Upper lobe of right lung (tissue), 1 donor: ENCODE measurements around the gene DPP7. TPM values are rescaled to one million over a fixed set of nuclear protein-coding genes. Genes with fewer than 3 reads are reported as not detected.
A peak's percentile ranks its signal among the peaks of the same experiment; 100 is the strongest.

Source experiments
- ATAC-seq: fragments of 200-7000 bp; cut with Tn5 transposase; one replicate; pipeline ENCODE4 v1.9.1; 2020; ENCODE audit warnings: mild to moderate bottlenecking, moderate library complexity
- DNase-seq: peaks from one replicate; pipeline ENCODE4 v3.0.0-alpha.2; 2020
- H3K27ac ChIP-seq: fragments of 200-600 bp; one replicate; pipeline ENCODE4 v1.8.0; 2022
- H3K27me3 ChIP-seq: fragments of 200-600 bp; one replicate; pipeline ENCODE4 v1.8.0; 2022; ENCODE audit warnings: mild to moderate bottlenecking
- H3K36me3 ChIP-seq: fragments of 200-600 bp; one replicate; pipeline ENCODE4 v1.8.0; 2022
- H3K4me1 ChIP-seq: fragments of 200-600 bp; one replicate; pipeline ENCODE4 v1.8.0; 2022
- H3K4me3 ChIP-seq: fragments of 200-600 bp; one replicate; pipeline ENCODE4 v1.8.0; 2022; ENCODE audit warnings: mild to moderate bottlenecking
- H3K9me3 ChIP-seq: fragments of 200-600 bp; one replicate; pipeline ENCODE4 v1.8.0; 2022
- intact Hi-C: fragments of 100-400 bp; cut with DNase I; formaldehyde crosslinking; loops from one replicate; pipeline ENCODE4 v1.11.0; 2022
- total RNA-seq: library from RNA; stranded (reverse); fragmentation: NEBNext Ultra II Directional; extraction: Animal tissue kit (Norgen Biotek cat#: 25700); gene quantifications from one replicate; pipeline ENCODE4 v1.2.1, GENCODE V29; 2021
- TF ChIP-seq, protein P1 (sequence below): fragments of 200-600 bp; IDR thresholded peaks from one replicate; pipeline ENCODE4 v1.8.0; 2022; ENCODE audit warnings: antibody characterized with exemption
- donor health status: DM: no; HTN: yes; CAD: no; lungs with severe emphysema.

DPP7 gene
- total RNA-seq, 1 donor from 2014 or later, result 183 TPM

DNA sequence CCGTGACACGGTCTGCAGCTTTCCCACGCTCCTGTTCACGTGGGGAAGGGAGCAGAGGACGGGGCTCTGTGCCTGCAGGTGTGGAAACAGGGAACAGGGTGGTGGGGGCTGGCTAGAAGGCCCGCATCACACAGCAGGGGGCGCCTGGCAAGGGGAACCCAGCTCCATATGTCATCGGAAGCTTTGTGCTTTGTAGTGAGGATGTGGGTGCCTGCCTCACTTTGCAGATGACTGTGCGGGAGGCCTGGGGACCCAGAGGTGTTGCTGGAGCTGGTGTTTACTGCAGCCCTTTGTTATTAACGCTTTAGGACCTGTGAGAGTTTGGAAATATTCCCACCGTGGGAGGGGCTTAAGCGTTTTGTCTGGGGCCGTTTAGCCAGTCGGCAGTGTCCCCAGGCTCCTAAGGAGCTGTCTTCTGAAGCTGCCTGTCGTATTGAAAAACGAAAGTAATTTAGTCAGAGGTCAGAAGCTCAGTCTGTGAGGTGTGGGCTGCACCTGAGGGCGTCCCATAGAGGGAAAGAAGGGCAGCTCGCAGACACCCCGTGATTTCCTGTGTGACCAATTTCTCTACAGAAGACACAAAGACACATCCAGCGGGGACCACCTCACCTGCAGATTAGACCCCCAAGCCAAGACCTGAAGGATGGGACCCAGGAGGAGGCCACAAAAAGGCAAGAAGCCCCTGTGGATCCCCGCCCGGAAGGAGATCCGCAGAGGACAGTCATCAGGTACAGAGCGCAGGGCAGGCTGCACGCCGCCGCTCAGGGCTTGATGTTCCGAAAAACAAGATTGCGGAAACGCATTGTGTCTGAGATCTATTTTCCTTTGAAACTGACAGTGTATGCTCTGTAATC is 18.6 kb downstream of the DPP7 start:
- DNase-seq (peak; percentile 67), ATAC-seq (peak; percentile 55)
- TF ChIP-seq, protein P1, sequence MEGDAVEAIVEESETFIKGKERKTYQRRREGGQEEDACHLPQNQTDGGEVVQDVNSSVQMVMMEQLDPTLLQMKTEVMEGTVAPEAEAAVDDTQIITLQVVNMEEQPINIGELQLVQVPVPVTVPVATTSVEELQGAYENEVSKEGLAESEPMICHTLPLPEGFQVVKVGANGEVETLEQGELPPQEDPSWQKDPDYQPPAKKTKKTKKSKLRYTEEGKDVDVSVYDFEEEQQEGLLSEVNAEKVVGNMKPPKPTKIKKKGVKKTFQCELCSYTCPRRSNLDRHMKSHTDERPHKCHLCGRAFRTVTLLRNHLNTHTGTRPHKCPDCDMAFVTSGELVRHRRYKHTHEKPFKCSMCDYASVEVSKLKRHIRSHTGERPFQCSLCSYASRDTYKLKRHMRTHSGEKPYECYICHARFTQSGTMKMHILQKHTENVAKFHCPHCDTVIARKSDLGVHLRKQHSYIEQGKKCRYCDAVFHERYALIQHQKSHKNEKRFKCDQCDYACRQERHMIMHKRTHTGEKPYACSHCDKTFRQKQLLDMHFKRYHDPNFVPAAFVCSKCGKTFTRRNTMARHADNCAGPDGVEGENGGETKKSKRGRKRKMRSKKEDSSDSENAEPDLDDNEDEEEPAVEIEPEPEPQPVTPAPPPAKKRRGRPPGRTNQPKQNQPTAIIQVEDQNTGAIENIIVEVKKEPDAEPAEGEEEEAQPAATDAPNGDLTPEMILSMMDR, result peak; percentile 20
- intact Hi-C loops, result no loop called here
- Histone ChIP-seq H3K27me3 (no peaks in the 10 kb centered on the region), H3K36me3 (peaks cover 69% of the 10 kb centered on the region), H3K27ac (no peak overlapping the region), H3K4me3 (no peak overlapping the region), H3K4me1 (no peaks in the 10 kb centered on the region), H3K9me3 (no peaks in the 10 kb centered on the region)

DNA sequence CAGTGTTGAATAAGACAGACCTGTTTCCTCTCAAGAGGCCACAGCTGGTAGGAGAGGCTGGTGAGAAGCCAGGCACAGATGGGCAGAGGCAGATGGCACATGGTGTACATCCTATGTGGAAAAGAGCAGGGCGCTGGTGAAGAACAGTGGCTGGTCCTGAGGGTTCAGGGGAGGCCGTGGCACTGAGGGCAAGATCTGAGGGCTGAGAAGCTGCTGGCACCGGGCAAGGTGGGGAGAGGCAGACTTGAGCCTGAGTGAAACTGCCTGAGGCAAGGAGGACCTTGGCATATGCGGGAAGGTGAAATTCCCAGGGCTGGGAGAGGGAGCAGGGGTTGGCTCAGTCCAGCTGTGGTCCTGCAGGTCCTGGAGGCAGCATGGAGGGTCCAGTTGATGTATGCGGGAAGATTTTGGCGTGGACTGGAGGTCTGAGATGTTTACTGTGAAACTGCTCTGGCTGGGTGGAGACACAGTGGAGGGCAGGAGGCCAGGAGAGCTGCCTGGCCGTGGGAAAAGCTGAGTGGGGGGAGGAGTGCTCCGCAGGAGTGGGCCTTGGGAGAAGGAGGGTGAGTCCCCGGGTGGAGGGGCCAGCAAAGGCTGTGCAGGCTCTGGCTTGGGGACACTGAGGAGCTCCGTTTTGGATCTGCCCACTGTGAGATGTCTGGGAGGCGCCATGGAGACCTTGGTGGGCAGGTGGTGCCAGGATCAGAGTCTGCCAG is 25.1 kb downstream of the DPP7 start:
- Histone ChIP-seq H3K9me3 (no peaks in the 10 kb centered on the region), H3K4me1 (peaks cover 17% of the 10 kb centered on the region), H3K36me3 (peaks cover 19% of the 10 kb centered on the region), H3K27ac (no peak overlapping the region), H3K4me3 (no peak overlapping the region), H3K27me3 (no peaks in the 10 kb centered on the region)
- TF ChIP-seq, protein P1, result no peak
- DNase-seq, result no peak
- intact Hi-C loops, result no loop called here
- no peak for ATAC-seq

DNA sequence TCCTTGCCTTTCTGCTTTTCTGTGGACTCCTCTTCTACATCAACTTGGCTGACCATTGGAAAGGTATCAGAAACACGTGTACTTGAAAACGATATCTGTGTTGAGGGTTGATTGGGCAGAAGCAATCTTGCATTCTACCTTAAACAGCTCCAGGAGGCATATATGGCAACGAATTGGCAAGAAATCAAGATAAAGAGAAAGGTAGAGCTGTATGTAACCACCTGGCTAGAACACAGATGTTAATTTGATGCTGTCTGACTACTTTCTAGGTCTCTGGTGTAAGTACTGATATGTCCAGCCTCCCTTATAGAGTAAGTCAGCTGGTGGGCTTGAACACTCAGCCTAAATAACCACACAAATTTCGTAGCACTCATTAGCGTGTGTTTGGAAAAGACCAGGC is 26.4 kb downstream of the DPP7 start:
- TF ChIP-seq, protein P1, result no peak
- H3K36me3 ChIP-seq, result peaks cover 21% of the 10 kb centered on the region
- no peaks in the 10 kb centered on the region for H3K9me3 ChIP-seq
- intact Hi-C loops, result no loop called here
- H3K4me3 ChIP-seq, result no peak overlapping the region
- ATAC-seq, result no peak
- DNase-seq, result no peak
- no peaks in the 10 kb centered on the region for H3K27me3 ChIP-seq
- H3K27ac ChIP-seq, result no peak overlapping the region
- H3K4me1 ChIP-seq, result peaks cover 17% of the 10 kb centered on the region

DNA sequence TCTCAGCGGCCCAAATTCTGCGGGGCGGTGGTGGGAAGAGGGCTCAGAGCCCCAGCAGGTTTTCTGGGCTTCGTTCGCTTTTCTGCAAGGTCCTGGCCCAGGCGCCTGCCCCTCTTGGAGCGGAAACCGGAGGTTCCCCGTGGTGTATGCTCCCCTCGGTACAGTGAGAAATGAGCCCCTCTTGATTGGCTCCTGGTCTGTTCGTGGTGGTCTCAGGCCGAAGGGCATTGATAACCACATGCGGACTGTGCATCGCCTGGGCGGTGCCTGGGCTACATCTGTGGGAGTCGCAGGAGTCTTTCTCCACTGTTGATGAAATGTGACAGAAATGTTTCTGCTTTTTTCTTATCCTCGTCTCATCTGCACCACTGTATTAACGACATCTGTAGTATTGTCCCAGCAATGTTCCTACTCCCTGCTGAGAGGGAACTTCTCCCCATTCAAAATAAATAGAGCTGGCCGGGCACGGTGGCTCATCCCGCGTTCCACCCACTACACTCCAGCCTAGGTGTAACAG is 27.1 kb downstream of the DPP7 start:
- intact Hi-C loops, result no loop called here
- H3K27me3 ChIP-seq, result no peaks in the 10 kb centered on the region
- peak overlapping the region; percentile 76 for H3K4me3 ChIP-seq
- peak overlapping the region; percentile 93 for H3K27ac ChIP-seq
- peaks cover 21% of the 10 kb centered on the region for H3K36me3 ChIP-seq
- DNase-seq (no peak), ATAC-seq (no peak)
- peaks cover 17% of the 10 kb centered on the region for H3K4me1 ChIP-seq
- H3K9me3 ChIP-seq, result no peaks in the 10 kb centered on the region
- TF ChIP-seq, protein P1, result no peak

DNA sequence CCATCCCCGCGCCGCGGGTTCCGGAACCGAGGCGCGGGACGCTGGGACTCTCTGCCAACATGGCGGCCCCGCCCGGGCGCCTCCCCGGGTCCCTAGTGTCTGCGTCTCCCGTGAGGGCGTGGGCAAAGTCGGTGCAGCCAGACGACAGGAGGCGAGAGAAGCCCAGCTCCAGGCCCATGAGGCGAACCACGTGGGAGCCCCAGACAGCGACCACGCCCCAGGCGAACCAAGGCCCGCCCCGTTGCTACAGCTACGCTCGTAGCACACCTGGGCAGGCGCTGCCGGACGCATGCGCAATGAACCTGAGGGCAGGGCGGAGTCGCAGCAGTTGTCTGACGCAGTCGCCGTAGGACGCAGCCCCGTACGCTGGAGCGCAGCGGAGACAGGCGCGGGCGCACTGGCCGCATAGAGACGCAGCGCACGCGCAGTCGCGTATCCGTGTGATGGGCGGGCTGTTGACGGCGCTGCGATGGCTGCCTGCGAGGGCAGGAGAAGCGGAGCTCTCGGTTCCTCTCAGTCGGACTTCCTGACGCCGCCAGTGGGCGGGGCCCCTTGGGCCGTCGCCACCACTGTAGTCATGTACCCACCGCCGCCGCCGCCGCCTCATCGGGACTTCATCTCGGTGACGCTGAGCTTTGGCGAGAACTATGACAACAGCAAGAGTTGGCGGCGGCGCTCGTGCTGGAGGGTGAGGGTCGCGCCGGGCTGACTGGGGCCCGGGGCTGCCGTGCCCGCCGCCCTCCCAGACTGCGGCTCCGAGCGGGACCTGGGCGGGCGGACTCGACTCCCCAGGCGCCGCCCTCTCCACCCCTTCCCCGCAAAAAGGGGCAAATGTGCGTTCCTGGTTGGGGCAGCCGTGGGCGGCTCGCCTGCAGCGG is 27.8 kb downstream of the DPP7 start, which contains the start of gene MAN1B1:
Gene MAN1B1, plus strand, starts transcription at position 455 of the 878 bp plus-strand sequence. Its CDS starts 15 bp downstream, at position 470.
- Histone ChIP-seq H3K4me1 (peaks cover 17% of the 10 kb centered on the region), H3K27ac (peak within 1 kb of the TSS; percentile 93), H3K36me3 (peaks cover 21% of the 10 kb centered on the region), H3K9me3 (no peaks in the 10 kb centered on the region), H3K4me3 (peak within 1 kb of the TSS; percentile 76), H3K27me3 (no peaks in the 10 kb centered on the region)
- TF ChIP-seq, protein P1, result no peak
- peak; percentile 92 for ATAC-seq
- intact Hi-C loops, result no loop called here
- DNase-seq, result peak; percentile 100
